Gastrocnemius medialis (tissue), 4 donors: Measurements from ENCODE around the gene ALKBH1.

ENCODE experiments used
- POLR2A ChIP-seq, 2 donors: fragments of 450-650 bp; IDR thresholded peaks; one replicate each; pipeline ENCODE4 v1.6.1; 2017; ENCODE audit warnings: antibody characterized with exemption in 2 of 2, mild to moderate bottlenecking in 2 of 2, moderate library complexity in 2 of 2
- TF ChIP-seq, protein P1 (sequence below), 5 experiments: fragments of 450-650 bp in 3 of 5; fragments of 200-600 bp in 2 of 5; sonication (generic) in 2 of 5; IDR thresholded peaks in 4 of 5; conservative IDR thresholded peaks in 1 of 5; 1 replicate in 4 of 5; 2 replicates in 1 of 5; pipeline ENCODE4 v1.5.1; 2016 to 2019; ENCODE audit warnings: antibody characterized with exemption in 5 of 5, mild to moderate bottlenecking in 3 of 5, moderate library complexity in 3 of 5

DNA sequence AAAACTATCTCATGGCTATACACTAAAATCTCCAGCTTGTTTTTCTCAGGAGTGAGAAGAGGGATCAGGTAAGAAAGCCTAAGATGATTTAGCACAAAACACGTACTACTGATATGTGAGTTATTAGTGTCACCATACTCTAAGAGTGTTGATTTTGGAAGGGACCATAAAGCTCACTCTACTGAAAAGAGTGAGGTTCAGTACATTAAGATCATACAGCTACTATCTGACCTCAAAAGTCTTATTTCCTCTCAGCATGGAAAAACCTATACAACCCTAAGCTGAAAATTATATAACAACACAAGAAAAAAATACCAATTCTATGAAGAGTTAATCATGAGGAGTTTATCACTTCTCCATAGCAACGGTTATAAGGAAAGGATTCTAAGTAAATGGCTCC, 33.6 kb upstream of the ALKBH1 start:
- TF ChIP-seq POLR2A (IDR thresholded peaks at IDR 0.05), result no peak
- TF ChIP-seq, protein P1, sequence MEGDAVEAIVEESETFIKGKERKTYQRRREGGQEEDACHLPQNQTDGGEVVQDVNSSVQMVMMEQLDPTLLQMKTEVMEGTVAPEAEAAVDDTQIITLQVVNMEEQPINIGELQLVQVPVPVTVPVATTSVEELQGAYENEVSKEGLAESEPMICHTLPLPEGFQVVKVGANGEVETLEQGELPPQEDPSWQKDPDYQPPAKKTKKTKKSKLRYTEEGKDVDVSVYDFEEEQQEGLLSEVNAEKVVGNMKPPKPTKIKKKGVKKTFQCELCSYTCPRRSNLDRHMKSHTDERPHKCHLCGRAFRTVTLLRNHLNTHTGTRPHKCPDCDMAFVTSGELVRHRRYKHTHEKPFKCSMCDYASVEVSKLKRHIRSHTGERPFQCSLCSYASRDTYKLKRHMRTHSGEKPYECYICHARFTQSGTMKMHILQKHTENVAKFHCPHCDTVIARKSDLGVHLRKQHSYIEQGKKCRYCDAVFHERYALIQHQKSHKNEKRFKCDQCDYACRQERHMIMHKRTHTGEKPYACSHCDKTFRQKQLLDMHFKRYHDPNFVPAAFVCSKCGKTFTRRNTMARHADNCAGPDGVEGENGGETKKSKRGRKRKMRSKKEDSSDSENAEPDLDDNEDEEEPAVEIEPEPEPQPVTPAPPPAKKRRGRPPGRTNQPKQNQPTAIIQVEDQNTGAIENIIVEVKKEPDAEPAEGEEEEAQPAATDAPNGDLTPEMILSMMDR (IDR thresholded peaks at IDR 0.05 in 4 of 5, conservative IDR thresholded peaks at IDR 0.05 in 1 of 5), result no peak
